NCI-H345 treated with DMSO at 0.1 percent for 48 hours (cell line): ENCODE data around the gene EPHA6.
"Not testable (repeated sequence)": the region's sequence is repeated elsewhere in the genome, so short reads cannot be mapped to it uniquely, and the experiment has no call there.

Experiments
- DNase-seq: peaks from one replicate; lab custom pipeline; 2025; ENCODE audit not compliant: unreplicated experiment; lab: John Stamatoyannopoulos, UW

Gene EPHA6

GRCh38 chr3:97265237-97266005 lies 451.0 kb downstream of the EPHA6 start:
- DNase-seq: no peak

- no peak for DNase-seq
Observed at GRCh38 chr3:97269202-97269601, 454.8 kb downstream of the EPHA6 start.

- not testable (repeated sequence) for DNase-seq
Observed at GRCh38 chr3:97276879-97277550, 462.6 kb downstream of the EPHA6 start.

- no peak for DNase-seq
Observed at GRCh38 chr3:97277708-97278107, 463.3 kb downstream of the EPHA6 start.

GRCh38 chr3:97278506-97278905 lies 464.1 kb downstream of the EPHA6 start:
- DNase-seq: no peak

DNA sequence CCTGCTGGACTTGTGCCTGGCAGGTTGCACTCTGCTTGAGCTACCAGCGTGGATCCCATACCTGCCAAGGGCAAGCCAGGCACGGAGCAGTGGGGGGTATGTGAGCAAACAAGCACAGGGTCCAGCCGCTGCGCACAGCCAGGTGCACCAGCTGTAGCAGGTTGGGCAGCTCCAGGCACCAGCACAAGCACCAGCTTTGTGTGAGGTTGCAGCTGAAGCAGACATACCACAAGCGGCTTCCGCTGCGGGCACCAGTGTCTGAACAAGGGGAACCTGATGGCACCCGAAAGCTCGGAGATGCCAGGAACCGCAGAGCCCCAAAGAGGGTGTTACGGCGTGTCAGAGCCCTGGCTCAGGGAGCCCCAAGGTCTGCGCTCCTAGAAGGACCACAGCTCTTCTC lies 477.5 kb downstream of the EPHA6 start:
- peak; percentile 78 for DNase-seq

DNA sequence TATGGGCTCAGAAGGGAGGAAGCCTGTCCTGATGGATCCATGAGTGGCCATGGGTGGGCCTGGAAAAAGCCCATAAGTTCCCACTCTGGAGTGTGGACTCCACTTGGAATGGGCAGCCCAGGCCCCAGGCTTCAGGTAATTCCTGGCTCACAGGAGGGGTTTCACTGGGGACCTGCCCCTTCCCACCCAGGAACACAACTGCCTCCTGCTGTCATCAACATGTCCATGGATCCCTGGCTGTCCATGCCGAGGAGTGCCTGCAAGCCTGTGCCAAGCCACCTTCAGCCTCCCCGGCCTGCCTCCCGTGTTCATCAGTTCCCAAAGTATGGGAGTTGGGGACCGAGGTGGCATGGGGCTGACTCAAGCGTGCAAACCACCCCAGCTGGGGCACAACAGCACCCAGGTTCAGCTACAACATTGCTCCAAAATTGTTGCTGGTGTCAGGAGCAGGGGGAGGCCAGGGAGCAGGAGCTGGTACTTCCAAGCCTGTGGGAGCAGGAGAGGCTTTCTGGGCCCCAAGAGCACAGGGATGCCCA lies 479.3 kb downstream of the EPHA6 start:
- no peak for DNase-seq

DNA sequence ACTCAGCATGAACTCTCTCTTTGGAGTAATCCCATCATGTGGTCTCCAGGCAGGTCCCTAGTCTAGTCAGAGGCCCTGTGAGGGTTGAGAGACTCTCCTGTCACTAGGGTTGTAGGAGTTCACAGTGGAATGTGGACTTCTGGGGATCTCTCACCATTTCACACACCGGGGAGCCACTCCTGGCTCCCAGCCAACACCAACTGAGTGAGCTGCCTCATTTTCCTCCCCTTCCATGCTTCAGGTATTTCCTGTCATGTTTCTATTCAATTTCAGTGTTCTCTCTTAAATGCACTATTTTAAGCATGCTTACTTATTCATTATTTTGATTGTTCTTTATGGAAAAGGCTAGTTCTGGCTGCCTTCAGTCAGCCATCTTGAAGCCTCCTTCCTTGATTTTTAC lies 482.6 kb downstream of the EPHA6 start:
- peak; percentile 20 for DNase-seq

- no peak for DNase-seq
Observed at GRCh38 chr3:97301114-97301513, 486.7 kb downstream of the EPHA6 start.

DNA sequence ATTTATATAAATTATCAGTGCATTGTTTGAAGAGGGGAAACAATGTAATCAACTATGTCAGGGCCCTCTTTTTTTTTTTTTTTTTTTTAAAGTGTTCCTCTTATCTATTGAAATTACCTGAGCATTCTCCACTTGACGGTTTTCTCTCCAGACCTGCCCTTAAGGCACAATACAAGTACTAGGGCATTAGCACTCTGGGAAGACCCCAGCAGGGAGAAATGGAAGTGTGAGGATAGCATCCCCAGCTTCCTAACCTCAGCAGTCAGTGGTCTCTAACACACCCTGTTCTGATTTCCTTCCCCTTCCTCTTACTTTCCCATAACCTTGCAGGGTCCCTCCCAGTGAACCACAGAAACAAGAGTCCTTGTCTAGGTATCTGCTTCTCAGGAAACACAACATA lies 491.8 kb downstream of the EPHA6 start:
- DNase-seq: no peak

DNA sequence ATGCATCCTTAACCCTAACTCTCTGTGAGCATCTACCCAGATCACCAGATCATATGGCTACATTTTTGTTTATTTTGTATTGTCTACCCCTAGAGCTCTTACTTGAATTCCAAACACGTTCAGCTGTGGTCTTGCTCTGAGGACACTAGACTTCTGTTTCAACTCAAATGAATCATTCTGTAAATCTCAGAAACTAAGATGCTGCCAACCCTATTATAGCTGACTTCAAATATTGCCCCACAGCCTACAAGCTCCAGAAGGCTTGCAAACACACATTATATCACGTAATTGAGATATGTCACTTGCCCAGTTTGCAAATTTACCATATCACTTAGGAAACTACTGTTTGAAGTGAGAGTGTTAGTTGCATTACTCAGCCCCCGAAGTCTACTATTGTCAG lies 524.0 kb downstream of the EPHA6 start:
- DNase-seq: no peak

GRCh38 chr3:97340940-97341339 lies 526.5 kb downstream of the EPHA6 start:
- no peak for DNase-seq

DNA sequence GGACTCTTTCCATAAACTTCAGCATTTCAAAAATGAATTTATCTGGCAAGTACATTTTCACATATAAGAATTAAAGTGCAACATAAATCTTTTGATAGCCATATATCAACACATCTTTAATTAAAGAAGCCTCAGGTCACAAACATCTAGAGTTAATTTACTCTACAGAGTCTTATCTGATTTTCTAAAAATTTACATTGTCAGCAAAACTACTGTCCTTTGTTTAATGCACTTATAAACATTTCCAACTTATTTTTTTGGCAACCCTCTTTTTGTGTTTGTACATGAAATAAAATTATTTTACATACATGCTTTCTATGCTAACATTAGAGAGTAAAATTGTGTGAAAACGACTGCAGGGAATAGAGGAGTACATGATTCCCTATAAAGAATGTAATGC lies 533.4 kb downstream of the EPHA6 start:
- DNase-seq: no peak

DNA sequence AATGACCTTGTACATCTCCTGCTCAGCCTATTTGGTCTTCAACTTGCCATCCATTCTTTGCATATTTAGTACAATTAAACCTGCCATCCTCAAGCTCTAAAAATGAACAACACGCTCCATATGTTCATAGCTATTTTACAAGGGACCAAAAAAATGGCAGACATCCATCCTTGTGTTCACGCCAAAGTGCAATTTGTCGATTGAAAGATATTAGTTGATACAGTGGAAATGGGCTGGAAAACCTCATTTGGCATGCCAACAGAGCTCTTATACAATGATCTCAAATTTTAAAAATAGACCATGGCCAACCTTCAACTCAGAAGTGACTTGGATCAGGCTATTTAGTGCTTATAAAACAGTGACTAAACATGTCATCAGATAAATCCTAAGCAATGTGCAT lies 536.6 kb downstream of the EPHA6 start:
- no peak for DNase-seq

DNA sequence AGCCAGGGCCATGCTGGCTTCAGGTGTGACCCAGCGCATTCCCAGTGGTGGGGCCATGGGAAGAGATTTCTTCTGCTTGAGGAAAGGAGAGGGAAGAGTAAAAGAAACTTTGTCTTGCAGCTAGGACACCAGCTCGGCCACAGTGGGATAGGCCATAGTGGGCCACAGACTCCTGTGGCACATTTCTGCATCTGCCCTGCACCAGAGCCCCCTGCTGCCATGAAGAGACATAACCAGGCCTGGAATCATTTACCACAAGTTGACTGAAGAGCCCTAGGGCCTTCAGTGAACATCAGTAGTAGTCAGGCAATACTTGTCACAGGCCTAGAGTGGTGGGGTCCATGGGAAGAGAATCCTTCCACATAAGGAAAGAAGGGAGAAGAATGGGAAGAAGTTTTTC lies 538.8 kb downstream of the EPHA6 start:
- DNase-seq: no peak

- no peak for DNase-seq
Observed at GRCh38 chr3:97359977-97360376, 545.6 kb downstream of the EPHA6 start.

DNA sequence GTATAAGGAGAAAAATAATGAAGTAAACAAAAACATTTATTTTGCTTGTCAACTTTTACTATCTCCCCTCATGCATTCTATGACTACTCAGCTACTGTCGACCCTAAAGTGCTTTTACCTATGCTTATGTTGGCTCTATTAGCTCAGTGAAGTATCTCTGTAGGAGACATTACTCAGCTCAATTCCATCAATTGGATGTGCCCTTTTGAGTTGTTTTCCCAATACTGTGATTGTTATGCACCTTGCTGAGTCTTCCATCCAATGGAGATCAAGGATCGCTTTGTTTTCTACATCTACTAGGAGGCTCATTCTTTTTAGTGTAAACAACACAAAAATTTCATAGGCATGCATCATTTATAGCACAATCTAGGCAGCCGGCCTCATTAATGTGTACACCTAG lies 546.4 kb downstream of the EPHA6 start:
- DNase-seq: no peak

- DNase-seq: no peak
Observed at GRCh38 chr3:97384583-97384982, 570.2 kb downstream of the EPHA6 start.

- no peak for DNase-seq
Observed at GRCh38 chr3:97388774-97389173, 574.4 kb downstream of the EPHA6 start.

DNA sequence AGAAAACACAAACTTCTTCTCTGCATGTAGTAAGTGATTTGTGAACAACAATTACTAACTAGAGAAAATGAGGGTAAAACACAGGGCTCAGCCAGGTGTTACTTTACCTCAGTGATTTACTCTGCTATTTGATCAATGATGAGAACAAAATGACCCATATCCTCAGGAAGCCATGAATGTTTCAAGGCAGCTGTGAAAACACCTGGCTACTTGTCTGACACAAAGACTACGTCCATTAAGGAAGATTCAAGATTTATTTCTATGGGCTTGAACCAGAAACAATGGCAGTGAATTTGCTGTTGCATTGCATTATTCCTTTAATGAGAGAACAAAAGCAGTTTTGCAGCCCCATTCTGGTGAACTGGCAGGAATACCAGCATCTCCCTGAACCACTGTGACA lies 575.5 kb downstream of the EPHA6 start:
- DNase-seq: peak; percentile 12

GRCh38 chr3:97391167-97391566 lies 576.8 kb downstream of the EPHA6 start:
- no peak for DNase-seq

- no peak for DNase-seq
Observed at GRCh38 chr3:97409612-97410011, 595.2 kb downstream of the EPHA6 start.
